AG04449 (cell line): ENCODE data around the gene RTN1.

Source experiments
- CTCF ChIA-PET: fragments of 350-600 bp; formaldehyde crosslinking; extraction: SDS; loops from one replicate; lab custom pipeline; 2021; ENCODE audit warnings: antibody characterized with exemption; lab: Yijun Ruan, JAX
- POLR2A ChIA-PET: fragments of 400-600, 350-600 bp; formaldehyde crosslinking; extraction: SDS; loops from one replicate; lab custom pipeline; 2020; ENCODE audit warnings: antibody characterized with exemption, inconsistent platforms; lab: Yijun Ruan, JAX
- DNase-seq: peaks from one replicate; pipeline ENCODE4 v3.0.0-alpha.2; 2010; ENCODE audit warnings: low read depth, low spot score
- H3K4me3 ChIP-seq: 2 replicates; pipeline ENCODE4 v1.5.1; 2011; ENCODE audit warnings: low read depth, mild to moderate bottlenecking, control low read depth, low read length
- CTCF ChIP-seq: IDR thresholded peaks from one replicate; pipeline ENCODE4 v1.5.1; 2011; ENCODE audit warnings: mild to moderate bottlenecking, moderate library complexity, low read length, control low read depth, inconsistent platforms; ENCODE audit not compliant: insufficient read depth; ENCODE audit errors: missing control alignments

RTN1 gene

GRCh38 chr14:59830338-59830734 is 40.2 kb downstream of the RTN1 start:
- DNase-seq = no peak
- TF ChIP-seq CTCF = no peak
- no peak overlapping the region for H3K4me3 ChIP-seq
- ChIA-PET CTCF (no interaction called here), POLR2A (no interaction called here)

- no peak for DNase-seq
- TF ChIP-seq CTCF = no peak
- ChIA-PET POLR2A (no interaction called here), CTCF (no interaction called here)
- no peak overlapping the region for H3K4me3 ChIP-seq
Observed at GRCh38 chr14:59829469-59830337, 40.9 kb downstream of the RTN1 start.

GRCh38 chr14:59828276-59828675 is 42.3 kb downstream of the RTN1 start:
- ChIA-PET CTCF (interaction anchor here (0.9 kb wide), 1 partner anchor 355 kb away, joined by 3 read pairs; no protein-coding TSS in a partner anchor), POLR2A (no interaction called here)
- no peak overlapping the region for H3K4me3 ChIP-seq
- DNase-seq = no peak
- TF ChIP-seq CTCF = no peak

GRCh38 chr14:59827401-59827800 is 43.2 kb downstream of the RTN1 start:
- TF ChIP-seq CTCF = no peak
- POLR2A ChIA-PET = no interaction called here
- CTCF ChIA-PET = interaction anchor here (0.9 kb wide), 1 partner anchor 356 kb away, joined by 3 read pairs; no protein-coding TSS in a partner anchor

GRCh38 chr14:59826150-59826549 is 44.4 kb downstream of the RTN1 start:
- H3K4me3 ChIP-seq = no peak overlapping the region
- no peak for TF ChIP-seq CTCF
- DNase-seq = no peak
- CTCF ChIA-PET = no interaction called here
- POLR2A ChIA-PET = no interaction called here

More at GRCh38 chr14:59827401-59827800, 43.2 kb downstream of the RTN1 start:
- no peak for DNase-seq
- H3K4me3 ChIP-seq = no peak overlapping the region

GRCh38 chr14:59823179-59823578 is 47.4 kb downstream of the RTN1 start:
- CTCF ChIA-PET = no interaction called here
- no peak for TF ChIP-seq CTCF
- POLR2A ChIA-PET = no interaction called here
- DNase-seq = no peak
- no peak overlapping the region for H3K4me3 ChIP-seq
